Forelimb muscle (tissue), 1 donor: Measurements from ENCODE around the gene AGBL2. TPM values are rescaled to one million over a fixed set of nuclear protein-coding genes. Genes with fewer than 3 reads are reported as not detected.
"Not testable (repeated sequence)": the region's sequence is repeated elsewhere in the genome, so short reads cannot be mapped to it uniquely, and the experiment has no call there.

ENCODE experiments used
- DNase-seq: peaks from one replicate; pipeline ENCODE4 v3.0.0-alpha.2; 2013; ENCODE audit warnings: low read depth
- polyA plus RNA-seq: library from polyadenylated mRNA; unstranded; fragments of 120-200 nt; gene quantifications from one replicate; pipeline ENCODE4 v1.2.1, GENCODE V29; 2013; ENCODE audit not compliant: insufficient read length

The AGBL2 gene
- polyA plus RNA-seq, 1 donor: 0.47 TPM

GRCh38 chr11:47688991-47689390, 26.2 kb downstream of the AGBL2 start:
- DNase-seq: no peak

GRCh38 chr11:47688111-47688510, 27.1 kb downstream of the AGBL2 start:
- no peak for DNase-seq

- DNase-seq: not testable (repeated sequence)
These were observed 28.5 kb downstream of the AGBL2 start for GRCh38 chr11:47686704-47687103.

GRCh38 chr11:47686151-47686550, 29.0 kb downstream of the AGBL2 start:
- no peak for DNase-seq

GRCh38 chr11:47675851-47676250, 39.3 kb downstream of the AGBL2 start:
- no peak for DNase-seq

GRCh38 chr11:47672283-47672730, 42.9 kb downstream of the AGBL2 start:
- no peak for DNase-seq

- DNase-seq: no peak
These were observed 45.3 kb downstream of the AGBL2 start for GRCh38 chr11:47669856-47670255.

- no peak for DNase-seq
These were observed 46.5 kb downstream of the AGBL2 start for GRCh38 chr11:47668665-47669064.

GRCh38 chr11:47667555-47667954, 47.6 kb downstream of the AGBL2 start:
- DNase-seq: no peak

- DNase-seq: no peak
These were observed 48.0 kb downstream of the AGBL2 start for GRCh38 chr11:47667135-47667534.

- not testable (repeated sequence) for DNase-seq
These were observed 50.2 kb downstream of the AGBL2 start for GRCh38 chr11:47664936-47665335.

- DNase-seq: no peak
These were observed 53.9 kb downstream of the AGBL2 start for GRCh38 chr11:47661245-47661644.

GRCh38 chr11:47659276-47659675, 55.9 kb downstream of the AGBL2 start:
- no peak for DNase-seq

- DNase-seq: no peak
These were observed 58.8 kb downstream of the AGBL2 start for GRCh38 chr11:47656260-47656885.

- DNase-seq: no peak
These were observed 63.2 kb downstream of the AGBL2 start for GRCh38 chr11:47651818-47652469.

GRCh38 chr11:47649276-47649675, 65.9 kb downstream of the AGBL2 start:
- DNase-seq: no peak

GRCh38 chr11:47646019-47646418, 69.2 kb downstream of the AGBL2 start:
- DNase-seq: no peak

- no peak for DNase-seq
These were observed 69.7 kb downstream of the AGBL2 start for GRCh38 chr11:47645500-47645899.

GRCh38 chr11:47642099-47642855, 72.9 kb downstream of the AGBL2 start, which contains the start of gene MTCH2:
Gene MTCH2, minus strand, starts transcription at chr11:47642559. Its CDS starts 94 bp downstream, at chr11:47642465.
- peak; percentile 94 for DNase-seq

GRCh38 chr11:47641600-47642098, 73.5 kb downstream of the AGBL2 start:
- no peak for DNase-seq

GRCh38 chr11:47640506-47640905, 74.7 kb downstream of the AGBL2 start:
- DNase-seq: not testable (repeated sequence)

- not testable (repeated sequence) for DNase-seq
These were observed 78.8 kb downstream of the AGBL2 start for GRCh38 chr11:47636331-47636730.
